MCF 10A (cell line): ENCODE measurements around the gene SMARCC1. TPM values are rescaled to one million over a fixed set of nuclear protein-coding genes. Genes with fewer than 3 reads are reported as not detected.
A peak's percentile ranks its signal among the peaks of the same experiment; 100 is the strongest.

Source experiments
- BruUV-seq: library from RNA; stranded (reverse); fragments of 400-500 nt; replicated peaks from 2 replicates; lab custom pipeline; 2021; lab: Mats Ljungman, UMichigan
- CTCF ChIA-PET: fragments of 300-600 bp; sonication (Branson Sonifier 250); formaldehyde crosslinking; extraction: SDS; loops from one replicate; lab custom pipeline; 2021; ENCODE audit warnings: antibody characterized with exemption, inconsistent platforms; lab: Yijun Ruan, JAX
- POLR2A ChIA-PET: fragments of 300-600, 350-650 bp; sonication (Branson Sonifier 250); formaldehyde crosslinking; extraction: SDS; loops from one replicate; lab custom pipeline; 2020; ENCODE audit warnings: antibody characterized with exemption, inconsistent platforms; lab: Yijun Ruan, JAX
- DNase-seq: peaks from one replicate; pipeline ENCODE4 v3.0.0-alpha.2; 2018; ENCODE audit not compliant: unreplicated experiment
- H3K27ac Mint-ChIP-seq: one replicate; pipeline ENCODE4 v1.8.0; 2022; ENCODE audit warnings: mild to moderate bottlenecking, low read depth, mixed read lengths; ENCODE audit not compliant: unreplicated experiment
- H3K27me3 Mint-ChIP-seq: one replicate; pipeline ENCODE4 v1.8.0; 2022; ENCODE audit warnings: mixed read lengths; ENCODE audit not compliant: insufficient read depth, unreplicated experiment
- H3K36me3 Mint-ChIP-seq: one replicate; pipeline ENCODE4 v1.8.0; 2022; ENCODE audit warnings: mild to moderate bottlenecking, moderate library complexity, mixed read lengths; ENCODE audit not compliant: insufficient read depth, unreplicated experiment
- H3K4me1 Mint-ChIP-seq: one replicate; pipeline ENCODE4 v1.8.0; 2022; ENCODE audit warnings: mixed read lengths; ENCODE audit not compliant: insufficient read depth, unreplicated experiment
- H3K4me3 Mint-ChIP-seq: one replicate; pipeline ENCODE4 v1.8.0; 2022; ENCODE audit warnings: mild to moderate bottlenecking, moderate library complexity, mixed read lengths; ENCODE audit not compliant: unreplicated experiment
- H3K9me3 Mint-ChIP-seq: one replicate; pipeline ENCODE4 v1.8.0; 2022; ENCODE audit warnings: mixed read lengths; ENCODE audit not compliant: unreplicated experiment
- intact Hi-C: fragments of 100-400 bp; cut with micrococcal nuclease; formaldehyde crosslinking; loops from 2 replicates; pipeline ENCODE4 v1.14.1; 2022
- total RNA-seq: library from RNA; stranded (reverse); gene quantifications from 2 replicates; pipeline ENCODE4 v1.2.3, GENCODE V29; 2022
- TF ChIP-seq, protein P1 (sequence below): fragments of 200-600 bp; IDR thresholded peaks from one replicate; pipeline ENCODE4 v1.8.0; 2022; ENCODE audit warnings: antibody characterized with exemption, mild to moderate bottlenecking; ENCODE audit not compliant: unreplicated experiment

Gene SMARCC1
- total RNA-seq, 1 experiment from 2014 or later, result 77.5 TPM

GRCh38 chr3:47646362-47646761 is 135.3 kb downstream of the SMARCC1 start:
- CTCF ChIA-PET, result no interaction called here
- TF ChIP-seq, protein P1, sequence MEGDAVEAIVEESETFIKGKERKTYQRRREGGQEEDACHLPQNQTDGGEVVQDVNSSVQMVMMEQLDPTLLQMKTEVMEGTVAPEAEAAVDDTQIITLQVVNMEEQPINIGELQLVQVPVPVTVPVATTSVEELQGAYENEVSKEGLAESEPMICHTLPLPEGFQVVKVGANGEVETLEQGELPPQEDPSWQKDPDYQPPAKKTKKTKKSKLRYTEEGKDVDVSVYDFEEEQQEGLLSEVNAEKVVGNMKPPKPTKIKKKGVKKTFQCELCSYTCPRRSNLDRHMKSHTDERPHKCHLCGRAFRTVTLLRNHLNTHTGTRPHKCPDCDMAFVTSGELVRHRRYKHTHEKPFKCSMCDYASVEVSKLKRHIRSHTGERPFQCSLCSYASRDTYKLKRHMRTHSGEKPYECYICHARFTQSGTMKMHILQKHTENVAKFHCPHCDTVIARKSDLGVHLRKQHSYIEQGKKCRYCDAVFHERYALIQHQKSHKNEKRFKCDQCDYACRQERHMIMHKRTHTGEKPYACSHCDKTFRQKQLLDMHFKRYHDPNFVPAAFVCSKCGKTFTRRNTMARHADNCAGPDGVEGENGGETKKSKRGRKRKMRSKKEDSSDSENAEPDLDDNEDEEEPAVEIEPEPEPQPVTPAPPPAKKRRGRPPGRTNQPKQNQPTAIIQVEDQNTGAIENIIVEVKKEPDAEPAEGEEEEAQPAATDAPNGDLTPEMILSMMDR, result no peak
- Mint-ChIP-seq H3K27ac (no peak overlapping the region), H3K4me1 (peaks cover 10% of the 10 kb centered on the region), H3K36me3 (peaks cover 49% of the 10 kb centered on the region), H3K27me3 (no peaks in the 10 kb centered on the region), H3K4me3 (no peak overlapping the region), H3K9me3 (no peaks in the 10 kb centered on the region)
- no TSS peak for BruUV-seq
- POLR2A ChIA-PET, result no interaction called here
- peak; percentile 18 for DNase-seq
- intact Hi-C loops, result no loop called here

- Mint-ChIP-seq H3K4me1 (peaks cover 10% of the 10 kb centered on the region), H3K4me3 (no peak overlapping the region), H3K36me3 (peaks cover 48% of the 10 kb centered on the region), H3K27me3 (no peaks in the 10 kb centered on the region), H3K27ac (no peak overlapping the region), H3K9me3 (no peaks in the 10 kb centered on the region)
- ChIA-PET CTCF (no interaction called here), POLR2A (no interaction called here)
- intact Hi-C loops, result no loop called here
- DNase-seq, result no peak
- TF ChIP-seq, protein P1, result no peak
- BruUV-seq, result no TSS peak
These were observed 136.1 kb downstream of the SMARCC1 start for GRCh38 chr3:47645551-47645950.

DNA sequence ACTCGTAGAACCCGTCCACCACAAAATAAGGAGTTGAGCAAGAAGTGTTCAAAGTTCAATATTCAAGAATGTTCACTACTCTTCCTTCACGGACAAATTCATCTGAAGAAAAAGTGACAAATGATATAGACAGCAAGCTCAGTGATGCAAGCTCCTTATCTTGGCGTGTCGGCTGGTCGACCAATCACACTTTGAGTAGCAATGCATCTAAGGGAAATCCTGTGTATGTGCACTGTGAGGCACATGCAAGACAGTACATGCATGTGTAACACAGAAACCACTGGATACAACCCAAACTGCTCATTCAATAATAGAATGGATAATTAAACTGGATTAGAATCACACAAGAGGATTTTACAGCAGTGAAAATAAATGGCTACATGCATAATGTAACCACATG is 138.6 kb downstream of the SMARCC1 start:
- no TSS peak for BruUV-seq
- Mint-ChIP-seq H3K4me3 (no peak overlapping the region), H3K27ac (peak overlapping the region; percentile 57), H3K9me3 (no peaks in the 10 kb centered on the region), H3K36me3 (peaks cover 36% of the 10 kb centered on the region), H3K27me3 (no peaks in the 10 kb centered on the region), H3K4me1 (peaks cover 10% of the 10 kb centered on the region)
- intact Hi-C loops, result no loop called here
- CTCF ChIA-PET, result interaction anchor here (0.6 kb wide), 1 partner anchor 372 kb away, joined by 3 read pairs; no protein-coding TSS in a partner anchor
- POLR2A ChIA-PET, result interaction anchor here (0.8 kb wide), 1 partner anchor 60 kb away, joined by 4 read pairs; no protein-coding TSS in a partner anchor
- TF ChIP-seq, protein P1, result no peak
- no peak for DNase-seq

DNA sequence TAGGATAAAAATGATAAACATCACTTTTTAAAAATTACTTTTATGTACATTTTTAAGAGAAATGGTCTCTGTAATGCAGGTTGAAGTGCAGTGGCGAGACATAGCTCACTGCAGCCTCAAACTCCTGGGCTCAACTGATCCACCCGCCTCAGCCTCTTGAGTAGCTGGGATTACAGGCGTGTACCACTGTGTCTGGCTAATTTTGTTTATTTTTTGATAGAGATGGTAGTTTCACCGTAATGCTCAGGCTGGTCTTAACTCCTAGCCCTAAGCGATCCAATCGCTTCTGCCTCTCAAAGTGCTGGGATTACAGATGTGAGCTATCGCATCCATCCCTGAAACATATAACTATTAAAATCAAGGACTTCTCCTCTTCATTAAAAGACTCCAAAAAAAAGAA is 140.0 kb downstream of the SMARCC1 start:
- TF ChIP-seq, protein P1, result no peak
- peaks cover 8% of the 10 kb centered on the region for H3K4me1 Mint-ChIP-seq
- no peak overlapping the region for H3K27ac Mint-ChIP-seq
- intact Hi-C loops, result no loop called here
- BruUV-seq, result no TSS peak
- H3K36me3 Mint-ChIP-seq, result peaks cover 33% of the 10 kb centered on the region
- DNase-seq, result no peak
- no peak overlapping the region for H3K4me3 Mint-ChIP-seq
- H3K27me3 Mint-ChIP-seq, result no peaks in the 10 kb centered on the region
- CTCF ChIA-PET, result interaction anchor here (0.5 to 1.4 kb wide), 2 partner anchors 119 to 183 kb away, joined by 3 read pairs; no protein-coding TSS in a partner anchor
- H3K9me3 Mint-ChIP-seq, result no peaks in the 10 kb centered on the region
- POLR2A ChIA-PET, result interaction anchor here (0.6 kb wide), 1 partner anchor 125 kb away, joined by 3 read pairs; no protein-coding TSS in a partner anchor
